ENCODE data around the gene RAB4B. TPM values are rescaled to one million over a fixed set of nuclear protein-coding genes. Genes with fewer than 3 reads are reported as not detected.
"Not testable (repeated sequence)": the region's sequence is repeated elsewhere in the genome, so short reads cannot be mapped to it uniquely, and the experiment has no call there.

RAB4B gene
- total and polyA plus RNA-seq, 12 donors, result 25.8 to 135 (median 68.2) TPM

- 87 to 98% (median 95%) methylated on average over 5 to 8 of the region's 14 CpGs for WGBS, 4 donors
- H3K27me3 ChIP-seq; H3K27ac ChIP-seq; H3K36me3 ChIP-seq (replicated peaks in 1 of 2); intact Hi-C loops (cut with DNase I); H3K9me3 ChIP-seq (replicated peaks in 1 of 3); H3K4me3 ChIP-seq: not testable (repeated sequence)
- H3K4me1 ChIP-seq (replicated peaks in 1 of 2), result peaks cover 21% of the 10 kb centered on the region in 2 donors
- peak in 1 of 7 donors; percentile 19 for DNase-seq
Measured at GRCh38 chr19:40826312-40826698, 48.3 kb downstream of the RAB4B start.

GRCh38 chr19:40826699-40827385 is 48.8 kb downstream of the RAB4B start:
- H3K27ac ChIP-seq; H3K27me3 ChIP-seq; H3K9me3 ChIP-seq (replicated peaks in 1 of 3); H3K4me3 ChIP-seq; H3K36me3 ChIP-seq (replicated peaks in 1 of 2); intact Hi-C loops (cut with DNase I): not testable (repeated sequence)
- DNase-seq, result peak in 2 of 7 donors; percentile 20 to 49
- H3K4me1 ChIP-seq (replicated peaks in 1 of 2), result peaks cover 21% of the 10 kb centered on the region in 2 donors
- WGBS, 4 donors, result 79 to 91% (median 87%) methylated on average over 29 of the region's 29 CpGs

- no peak overlapping the region for H3K4me3 ChIP-seq
- H3K27ac ChIP-seq, result no peak overlapping the region
- peaks cover 15% of the 10 kb centered on the region in 2 donors for H3K4me1 ChIP-seq (replicated peaks in 1 of 2)
- WGBS, 4 donors, result 93 to 97% (median 97%) methylated on average over 21 to 22 of the region's 22 CpGs
- peak in 2 of 7 donors; percentile 16 to 44 for DNase-seq
- H3K9me3 ChIP-seq (replicated peaks in 1 of 3), result no peaks in the 10 kb centered on the region
- no peaks in the 10 kb centered on the region for H3K27me3 ChIP-seq
- intact Hi-C loops (cut with DNase I), result no loop called here
- H3K36me3 ChIP-seq (replicated peaks in 1 of 2), result no peaks in the 10 kb centered on the region
- TF ChIP-seq POLR2A (IDR thresholded peaks at IDR 0.05) (no peak), CTCF (IDR thresholded peaks at IDR 0.05) (no peak)
Measured at GRCh38 chr19:40827386-40828247, 49.6 kb downstream of the RAB4B start.

GRCh38 chr19:40829205-40829604 is 51.2 kb downstream of the RAB4B start:
- DNase-seq, result no peak
- Histone ChIP-seq H3K27ac (no peak overlapping the region), H3K4me3 (no peak overlapping the region), H3K36me3 (replicated peaks in 1 of 2) (no peaks in the 10 kb centered on the region), H3K9me3 (replicated peaks in 1 of 3) (no peaks in the 10 kb centered on the region), H3K27me3 (no peaks in the 10 kb centered on the region), H3K4me1 (replicated peaks in 1 of 2) (peaks cover 0 to 4% of the 10 kb centered on the region in 2 donors)
- TF ChIP-seq POLR2A (IDR thresholded peaks at IDR 0.05) (no peak), CTCF (IDR thresholded peaks at IDR 0.05) (no peak)
- intact Hi-C loops (cut with DNase I), result no loop called here

GRCh38 chr19:40830741-40831140 is 52.7 kb downstream of the RAB4B start:
- H3K9me3 ChIP-seq (replicated peaks in 1 of 3); H3K4me3 ChIP-seq; H3K36me3 ChIP-seq (replicated peaks in 1 of 2); H3K4me1 ChIP-seq (replicated peaks in 1 of 2); H3K27me3 ChIP-seq; DNase-seq; intact Hi-C loops (cut with DNase I): not testable (repeated sequence)
- peak overlapping the region in 1 of 5 donors; percentile 62 for H3K27ac ChIP-seq
- 95 to 99% (median 96%) methylated on average over 13 to 16 of the region's 16 CpGs for WGBS, 4 donors

Data from adrenal gland (tissue), 12 donors.